Calu3 (cell line): ENCODE data around the gene SELENOF. TPM values are rescaled to one million over a fixed set of nuclear protein-coding genes. Genes with fewer than 3 reads are reported as not detected.

Experiments
- BruUV-seq: library from RNA; stranded (reverse); fragments of 400-500 nt; replicated peaks from 2 replicates; lab custom pipeline; 2021; lab: Mats Ljungman, UMichigan
- CTCF ChIA-PET: fragments of 300-600 bp; sonication (Branson Sonifier 250); formaldehyde crosslinking; loops from one replicate; lab custom pipeline; 2022; ENCODE audit warnings: antibody characterized with exemption; lab: Charles Lee
- DNase-seq: peaks from one replicate; pipeline ENCODE4 v3.0.0; 2022
- H3K27ac Mint-ChIP-seq: one replicate; pipeline ENCODE4 v1.8.0; 2022; ENCODE audit warnings: mixed read lengths; ENCODE audit not compliant: unreplicated experiment
- H3K27me3 Mint-ChIP-seq: one replicate; pipeline ENCODE4 v1.8.0; 2022; ENCODE audit warnings: mixed read lengths; ENCODE audit not compliant: unreplicated experiment
- H3K36me3 Mint-ChIP-seq: one replicate; pipeline ENCODE4 v1.8.0; 2022; ENCODE audit warnings: mild to moderate bottlenecking, moderate library complexity, mixed read lengths; ENCODE audit not compliant: insufficient read depth, unreplicated experiment
- H3K4me1 Mint-ChIP-seq: one replicate; pipeline ENCODE4 v1.8.0; 2022; ENCODE audit warnings: mild to moderate bottlenecking, low read depth, mixed read lengths; ENCODE audit not compliant: unreplicated experiment
- H3K4me3 Mint-ChIP-seq: one replicate; pipeline ENCODE4 v1.8.0; 2022; ENCODE audit warnings: mild to moderate bottlenecking, low read depth, moderate library complexity, mixed read lengths; ENCODE audit not compliant: unreplicated experiment
- H3K9me3 Mint-ChIP-seq: one replicate; pipeline ENCODE4 v1.8.0; 2022; ENCODE audit warnings: low read depth, mixed read lengths; ENCODE audit not compliant: unreplicated experiment
- intact Hi-C: fragments of 100-400 bp; cut with micrococcal nuclease; formaldehyde crosslinking; loops from one replicate; pipeline ENCODE4 v1.10.0; 2022; ENCODE audit not compliant: unreplicated experiment
- total RNA-seq: library from RNA; stranded (reverse); gene quantifications from 2 replicates; pipeline ENCODE4 v1.2.3, GENCODE V29; 2022
- TF ChIP-seq, protein P1 (sequence below): fragments of 200-600 bp; IDR thresholded peaks from one replicate; pipeline ENCODE4 v1.8.0; 2022; ENCODE audit warnings: antibody characterized with exemption; ENCODE audit not compliant: unreplicated experiment

The SELENOF gene
- total RNA-seq, 1 experiment from 2014 or later, result 296 TPM

DNA sequence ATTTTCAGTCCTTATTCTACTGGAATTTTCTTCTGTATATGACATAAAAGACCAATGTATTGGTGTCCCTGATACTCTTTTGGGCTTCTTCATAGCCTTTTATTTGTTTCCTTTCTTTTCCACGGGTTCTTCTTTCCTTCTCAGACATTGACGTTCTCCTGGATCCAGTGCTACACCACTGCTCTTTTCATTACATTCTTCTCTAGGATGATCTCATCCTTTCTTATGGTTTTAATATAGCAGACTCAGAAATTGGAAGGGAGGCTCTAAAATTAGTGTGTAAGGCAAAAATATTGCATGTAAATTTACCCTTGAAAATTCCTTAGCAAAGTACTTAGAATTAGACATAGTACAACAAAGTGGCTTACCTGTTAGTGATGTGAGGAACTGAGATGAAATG, 65.3 kb downstream of the SELENOF start:
- Mint-ChIP-seq H3K4me3 (no peak overlapping the region), H3K36me3 (no peaks in the 10 kb centered on the region), H3K4me1 (peaks cover 8% of the 10 kb centered on the region), H3K27ac (no peak overlapping the region), H3K27me3 (no peaks in the 10 kb centered on the region), H3K9me3 (peaks cover 2% of the 10 kb centered on the region)
- BruUV-seq, result no TSS peak
- intact Hi-C loops, result no loop called here
- TF ChIP-seq, protein P1, sequence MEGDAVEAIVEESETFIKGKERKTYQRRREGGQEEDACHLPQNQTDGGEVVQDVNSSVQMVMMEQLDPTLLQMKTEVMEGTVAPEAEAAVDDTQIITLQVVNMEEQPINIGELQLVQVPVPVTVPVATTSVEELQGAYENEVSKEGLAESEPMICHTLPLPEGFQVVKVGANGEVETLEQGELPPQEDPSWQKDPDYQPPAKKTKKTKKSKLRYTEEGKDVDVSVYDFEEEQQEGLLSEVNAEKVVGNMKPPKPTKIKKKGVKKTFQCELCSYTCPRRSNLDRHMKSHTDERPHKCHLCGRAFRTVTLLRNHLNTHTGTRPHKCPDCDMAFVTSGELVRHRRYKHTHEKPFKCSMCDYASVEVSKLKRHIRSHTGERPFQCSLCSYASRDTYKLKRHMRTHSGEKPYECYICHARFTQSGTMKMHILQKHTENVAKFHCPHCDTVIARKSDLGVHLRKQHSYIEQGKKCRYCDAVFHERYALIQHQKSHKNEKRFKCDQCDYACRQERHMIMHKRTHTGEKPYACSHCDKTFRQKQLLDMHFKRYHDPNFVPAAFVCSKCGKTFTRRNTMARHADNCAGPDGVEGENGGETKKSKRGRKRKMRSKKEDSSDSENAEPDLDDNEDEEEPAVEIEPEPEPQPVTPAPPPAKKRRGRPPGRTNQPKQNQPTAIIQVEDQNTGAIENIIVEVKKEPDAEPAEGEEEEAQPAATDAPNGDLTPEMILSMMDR, result no peak
- no peak for DNase-seq
- CTCF ChIA-PET, result no interaction called here

DNA sequence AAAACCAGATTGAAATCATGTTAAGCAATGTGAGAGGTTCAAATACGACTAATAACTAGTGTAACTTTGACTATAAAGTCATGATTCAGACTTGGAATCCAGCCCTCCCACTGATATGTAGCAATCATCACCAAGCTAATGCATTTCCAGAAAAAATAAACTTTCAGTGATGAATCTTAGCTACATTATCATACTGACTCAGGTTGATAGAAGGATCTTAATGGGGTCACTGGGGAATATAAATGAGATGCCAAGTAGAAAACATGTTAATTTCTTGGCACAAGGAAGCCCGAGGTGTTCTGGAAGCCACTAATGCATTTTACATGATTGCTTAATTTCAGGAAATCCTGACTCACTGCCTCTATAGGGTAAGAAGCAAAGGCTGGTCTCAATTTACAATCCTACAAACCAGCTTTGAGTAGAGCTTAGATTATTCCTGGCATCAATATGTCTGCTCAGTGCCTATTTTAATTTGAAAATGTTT, 67.7 kb downstream of the SELENOF start:
- intact Hi-C loops, result no loop called here
- CTCF ChIA-PET, result interaction anchor here (0.5 to 1.0 kb wide), 2 partner anchors 40 to 452 kb away, joined by 4 to 5 read pairs; no protein-coding TSS in a partner anchor
- H3K9me3 Mint-ChIP-seq, result peaks cover 2% of the 10 kb centered on the region
- TF ChIP-seq, protein P1, result no peak
- BruUV-seq, result no TSS peak
- H3K27ac Mint-ChIP-seq, result no peak overlapping the region
- DNase-seq, result no peak
- no peaks in the 10 kb centered on the region for H3K27me3 Mint-ChIP-seq
- no peaks in the 10 kb centered on the region for H3K36me3 Mint-ChIP-seq
- H3K4me1 Mint-ChIP-seq, result no peaks in the 10 kb centered on the region
- H3K4me3 Mint-ChIP-seq, result no peak overlapping the region

DNA sequence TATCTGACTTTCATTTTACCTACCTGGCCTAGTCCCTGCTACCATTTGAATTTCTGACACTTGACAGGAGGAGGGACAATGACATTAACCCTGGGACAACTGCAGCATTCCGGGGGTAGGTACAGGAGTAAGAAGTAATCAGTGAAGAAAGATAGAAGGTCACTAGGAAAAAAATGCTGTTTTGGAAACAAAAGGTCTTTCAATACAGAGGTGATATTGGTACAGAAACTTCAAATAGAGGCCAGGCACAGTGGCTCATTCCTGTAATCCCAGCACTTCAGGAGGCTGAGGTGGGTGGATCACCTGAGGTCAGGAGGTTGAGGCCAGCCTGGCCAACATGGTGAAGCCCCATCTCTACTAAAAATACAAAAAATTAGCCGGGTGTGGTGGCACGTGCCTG, 68.4 kb downstream of the SELENOF start:
- Mint-ChIP-seq H3K4me3 (no peak overlapping the region), H3K27ac (no peak overlapping the region), H3K36me3 (no peaks in the 10 kb centered on the region), H3K9me3 (peaks cover 2% of the 10 kb centered on the region), H3K27me3 (no peaks in the 10 kb centered on the region), H3K4me1 (no peaks in the 10 kb centered on the region)
- CTCF ChIA-PET, result interaction anchor here (1.0 kb wide), 1 partner anchor 41 kb away, joined by 4 read pairs; no protein-coding TSS in a partner anchor
- intact Hi-C loops, result no loop called here
- no peak for DNase-seq
- TF ChIP-seq, protein P1, result no peak
- no TSS peak for BruUV-seq

DNA sequence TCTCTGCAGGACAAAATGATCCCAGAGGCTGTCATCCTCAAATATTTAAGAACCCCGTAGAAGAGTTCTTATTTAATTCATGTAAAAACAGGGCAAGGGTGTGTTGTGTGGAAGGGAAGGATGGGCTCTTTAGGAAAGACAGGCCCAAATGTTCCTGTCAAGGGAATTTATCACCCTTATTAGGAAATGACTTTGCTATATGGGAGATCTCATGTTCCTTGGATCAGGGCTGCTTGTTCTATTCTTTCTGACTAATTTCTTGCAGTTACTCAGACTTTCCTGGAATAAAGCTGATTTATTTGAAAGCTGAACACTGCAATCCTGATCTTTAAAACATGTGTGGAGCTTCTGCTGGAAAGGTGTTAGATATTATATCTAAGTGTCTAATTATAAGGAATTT, 72.8 kb downstream of the SELENOF start:
- no peaks in the 10 kb centered on the region for H3K4me1 Mint-ChIP-seq
- DNase-seq, result no peak
- no TSS peak for BruUV-seq
- H3K4me3 Mint-ChIP-seq, result no peak overlapping the region
- intact Hi-C loops, result no loop called here
- H3K27me3 Mint-ChIP-seq, result no peaks in the 10 kb centered on the region
- no peak overlapping the region for H3K27ac Mint-ChIP-seq
- TF ChIP-seq, protein P1, result no peak
- no peaks in the 10 kb centered on the region for H3K9me3 Mint-ChIP-seq
- H3K36me3 Mint-ChIP-seq, result no peaks in the 10 kb centered on the region
- CTCF ChIA-PET, result interaction anchor here (0.6 kb wide), 1 partner anchor 60 kb away, joined by 6 read pairs; no protein-coding TSS in a partner anchor
